ENCODE data around the gene AKR7A2. TPM values are rescaled to one million over a fixed set of nuclear protein-coding genes. Genes with fewer than 3 reads are reported as not detected.
"Not testable (repeated sequence)": the region's sequence is repeated elsewhere in the genome, so short reads cannot be mapped to it uniquely, and the experiment has no call there.

AKR7A2 gene
- polyA plus RNA-seq, 1 donor, result 76.2 TPM

DNA sequence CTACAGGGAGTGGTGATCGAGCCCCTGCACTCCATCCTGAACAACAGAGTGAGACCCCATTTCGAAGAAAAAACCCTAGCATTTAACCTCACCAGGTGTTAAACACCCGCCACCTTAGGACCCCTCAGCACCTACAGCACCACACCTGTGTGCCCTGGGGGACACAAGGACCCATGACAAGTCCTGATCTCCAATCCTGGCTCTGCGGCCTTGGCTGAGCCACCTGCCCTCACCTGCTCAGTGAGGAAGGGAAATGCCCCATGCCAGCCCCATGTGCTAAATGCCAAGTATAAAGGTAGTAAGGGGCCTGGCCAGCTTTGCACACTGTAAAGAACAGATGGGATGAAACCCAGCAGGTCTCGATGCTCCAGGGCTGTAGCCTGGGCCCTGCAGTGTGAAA lies 49.2 kb downstream of the AKR7A2 start:
- no peak for DNase-seq

DNA sequence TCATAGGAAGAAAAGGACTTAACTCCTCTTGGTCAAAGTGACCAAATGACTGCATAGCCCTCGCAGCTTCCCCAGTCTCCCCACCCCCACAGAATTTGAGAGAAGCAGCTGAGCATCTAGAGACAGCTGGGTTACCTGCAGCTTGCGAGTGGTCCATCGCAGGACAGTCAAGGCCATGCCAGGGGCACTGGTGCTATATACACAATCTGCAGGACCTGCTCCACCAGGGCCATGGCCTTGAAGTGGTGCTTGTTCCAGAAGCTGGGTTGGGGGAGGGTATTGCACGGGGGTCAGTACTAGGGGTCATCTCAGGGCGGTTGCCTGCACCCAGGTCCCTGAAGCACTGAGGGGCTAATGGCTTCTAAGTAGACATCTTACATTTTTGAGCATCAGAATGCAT lies 49.9 kb downstream of the AKR7A2 start:
- no peak for DNase-seq

DNA sequence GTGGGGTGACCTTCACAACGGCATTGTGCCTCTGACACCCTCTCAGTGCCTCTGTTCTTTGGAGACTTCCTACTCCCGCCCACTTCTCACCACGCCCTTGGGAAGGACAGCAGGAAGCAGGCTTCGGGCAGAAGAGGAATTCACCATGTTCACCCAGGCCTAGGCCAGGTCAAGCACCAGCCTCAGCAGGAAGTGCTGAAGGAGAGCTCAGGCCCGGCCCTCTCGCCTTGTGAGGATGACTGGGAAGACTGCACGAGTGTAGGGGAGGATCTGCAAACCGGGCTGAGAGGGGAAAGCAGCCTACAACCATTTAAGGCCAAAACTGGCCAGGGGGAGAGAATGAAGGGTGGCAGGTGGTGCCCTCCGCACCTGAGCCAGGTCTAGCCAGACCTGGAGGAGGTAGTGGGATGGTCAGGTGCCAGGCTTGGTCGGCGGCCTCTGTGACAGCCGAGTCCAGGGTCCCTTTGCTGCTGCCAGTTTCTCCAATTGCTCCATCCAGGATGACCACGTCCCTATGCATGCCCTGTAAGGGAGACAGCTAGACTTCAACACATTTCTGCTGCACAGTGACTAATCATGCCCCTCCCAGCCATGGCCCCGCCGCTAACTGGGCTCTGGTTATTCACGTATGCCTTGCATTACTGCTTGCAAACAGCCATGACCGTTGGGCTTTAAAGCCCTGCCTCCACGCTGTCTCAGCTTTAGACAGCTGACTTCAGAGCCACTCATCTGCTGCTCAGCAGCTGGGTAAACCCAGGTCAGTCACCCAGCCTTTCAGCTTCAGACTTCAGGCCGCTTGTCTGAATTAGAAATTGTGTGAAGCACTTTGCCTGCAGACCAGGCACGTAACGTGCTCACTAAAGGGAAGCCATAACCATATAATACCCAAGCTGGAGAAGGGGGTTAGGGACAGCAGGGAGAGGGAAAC lies 51.5 kb downstream of the AKR7A2 start:
- no peak for DNase-seq

DNA sequence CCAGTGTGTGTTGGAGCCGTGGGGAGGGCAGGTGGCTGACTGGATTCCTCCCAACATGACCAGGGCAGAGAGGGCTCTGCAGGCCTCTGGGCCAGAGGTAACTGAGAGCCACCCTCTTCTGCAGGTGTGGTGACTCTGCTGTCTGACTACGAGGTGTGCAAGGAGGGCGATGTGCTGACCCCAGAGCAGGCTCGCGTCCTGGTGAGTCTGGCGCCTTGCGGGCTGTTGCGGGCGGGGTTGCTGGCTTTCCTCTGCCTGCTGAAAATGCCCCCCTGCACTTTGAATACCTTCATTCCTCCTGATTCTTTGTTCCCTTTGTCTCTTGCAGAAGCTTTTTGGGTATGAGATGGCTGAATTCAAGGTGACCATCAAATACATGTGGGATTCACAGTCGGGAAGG lies 53.6 kb downstream of the AKR7A2 start:
- DNase-seq, result no peak

DNA sequence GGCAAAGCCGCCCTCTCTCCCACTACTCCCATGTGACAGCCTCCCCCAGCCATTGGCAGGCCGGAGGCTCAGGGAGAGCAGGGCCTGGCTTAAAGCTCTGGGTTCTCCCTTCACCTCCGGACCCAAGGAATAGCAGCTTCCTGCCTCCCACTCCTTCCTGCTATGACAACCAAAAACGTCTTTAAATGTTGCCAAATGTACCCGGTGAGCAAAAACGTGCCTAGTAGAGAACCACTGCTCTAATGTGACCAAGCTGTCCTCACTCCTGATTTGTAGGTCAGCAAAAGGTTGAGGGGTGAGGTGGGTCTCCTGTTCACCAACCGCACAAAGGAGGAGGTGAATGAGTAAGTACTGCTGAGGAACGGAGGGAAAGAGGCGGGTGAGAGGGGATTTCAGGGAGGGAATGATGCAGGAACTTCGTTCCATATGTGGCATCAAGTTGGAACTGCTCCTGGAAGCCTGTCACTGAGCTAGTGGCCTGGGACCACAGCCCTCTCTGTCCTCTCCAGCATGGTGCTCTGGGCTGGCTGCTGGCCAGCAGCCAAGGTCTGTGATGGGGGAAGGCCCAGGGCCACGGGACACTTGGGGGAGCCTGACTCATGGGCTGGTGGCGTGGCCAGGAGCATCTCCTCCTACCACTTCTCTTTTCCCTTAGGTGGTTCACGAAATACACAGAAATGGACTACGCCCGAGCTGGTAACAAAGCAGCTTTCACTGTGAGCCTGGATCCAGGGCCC lies 54.6 kb downstream of the AKR7A2 start:
- no peak for DNase-seq

DNA sequence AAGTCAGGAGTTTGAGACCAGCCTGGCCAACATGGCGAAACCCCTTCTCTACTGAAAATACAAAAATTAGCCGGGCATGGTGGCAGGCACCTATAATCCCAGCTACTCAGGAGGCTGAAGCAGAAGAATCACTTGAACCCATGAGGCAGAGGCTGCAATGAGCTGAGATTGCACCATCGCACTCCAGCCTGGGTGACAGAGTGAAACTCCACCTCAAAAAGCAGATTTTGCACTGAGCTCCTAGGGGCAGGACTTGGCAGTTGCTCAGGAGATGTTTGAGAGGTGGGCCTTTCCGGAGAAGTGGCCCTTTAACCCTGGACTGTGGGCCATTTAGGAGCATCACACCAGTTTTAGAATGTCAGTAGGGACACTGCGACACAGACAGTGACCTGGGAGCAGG lies 55.6 kb downstream of the AKR7A2 start:
- DNase-seq, result not testable (repeated sequence)

DNA sequence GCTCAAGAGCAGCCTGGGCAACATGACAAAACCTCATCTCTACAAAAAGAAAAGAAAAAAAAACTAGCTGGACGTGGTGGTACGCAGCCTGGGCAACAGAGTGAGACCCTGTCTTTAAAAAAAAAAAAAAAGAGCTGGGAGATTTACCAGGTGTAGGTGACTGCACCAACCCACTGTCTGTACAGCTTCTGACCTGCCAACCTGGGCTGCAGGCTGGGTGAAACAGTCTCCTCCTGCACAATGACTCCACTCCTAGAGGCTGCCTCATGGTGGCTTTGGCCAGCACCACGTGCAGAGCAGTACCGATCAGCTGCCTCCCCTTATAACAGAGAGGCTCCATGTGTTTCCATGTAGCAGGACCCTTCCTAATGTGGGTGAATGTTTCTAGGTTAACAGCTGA lies 56.7 kb downstream of the AKR7A2 start:
- DNase-seq, result no peak

DNA sequence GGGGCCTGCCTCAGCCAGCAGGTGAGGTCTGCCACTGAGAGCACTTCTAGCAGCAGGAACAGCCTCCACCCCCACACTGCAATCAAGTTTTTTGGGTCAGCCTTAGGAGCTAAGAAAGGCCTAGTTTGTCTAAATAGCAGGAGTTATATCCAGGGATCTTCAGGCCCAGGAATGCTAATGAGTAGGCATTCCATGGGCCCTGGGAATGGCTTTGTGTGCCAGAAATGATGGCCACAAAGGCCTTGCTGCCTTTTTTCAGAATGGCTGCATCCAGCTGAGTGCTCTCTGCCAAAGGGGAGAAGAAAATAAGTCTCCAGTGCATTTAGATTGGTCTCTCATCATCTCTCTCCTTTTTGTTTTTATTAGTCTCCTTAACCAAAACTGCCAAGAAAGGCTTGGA lies 57.5 kb downstream of the AKR7A2 start:
- no peak for DNase-seq

Other genes starting within 250 kb of the AKR7A2 start
- gene UBR4, start 101.9 kb downstream of the AKR7A2 start, polyA plus RNA-seq (ENCODE audit: insufficient read length), result 150 TPM
- gene EMC1, start 60.6 kb downstream of the AKR7A2 start, polyA plus RNA-seq (ENCODE audit: insufficient read length), result 63.2 TPM
- gene MRTO4, start 60.3 kb downstream of the AKR7A2 start, polyA plus RNA-seq (ENCODE audit: insufficient read length), result 32.4 TPM
- gene AKR7A3, start 23.4 kb downstream of the AKR7A2 start, polyA plus RNA-seq (ENCODE audit: insufficient read length), result 2.6 TPM
- gene SLC66A1, start 182 bp upstream of the AKR7A2 start, polyA plus RNA-seq (ENCODE audit: insufficient read length), result 13.3 TPM
- 217 TPM for gene CAPZB, start 173.4 kb upstream of the AKR7A2 start, polyA plus RNA-seq (ENCODE audit: insufficient read length)

All from left kidney (tissue), 2 donors.